Natural killer cell (primary cell): Measurements from ENCODE around the gene MBNL3. TPM values are rescaled to one million over a fixed set of nuclear protein-coding genes. Genes with fewer than 3 reads are reported as not detected.

ENCODE experiments used
- ATAC-seq, 3 donors: fragments of 150-1000 bp in 2 of 3; fragments of 200-7000 bp in 1 of 3; cut with Tn5 transposase; 1 replicate in 1 of 3; 2 replicates in 2 of 3; pipeline ENCODE4 v1.10.0; 2021; ENCODE audit warnings: mild to moderate bottlenecking in 2 of 3, moderate library complexity in 2 of 3
- DNase-seq, 2 donors: peaks; one replicate each; pipeline versions ENCODE4 v3.0.0 to v3.0.0-alpha.2; 2013 to 2021; ENCODE audit warnings: mixed read lengths in 1 of 2
- H3K27ac ChIP-seq: one replicate; pipeline ENCODE4 v1.5.1; 2013; ENCODE audit warnings: mild to moderate bottlenecking, low read length
- H3K27me3 ChIP-seq: one replicate; pipeline ENCODE4 v1.6.1; 2013; ENCODE audit warnings: low read length; ENCODE audit not compliant: control insufficient read depth, insufficient read depth
- H3K36me3 ChIP-seq: one replicate; pipeline ENCODE4 v1.6.1; 2013; ENCODE audit warnings: low read length; ENCODE audit not compliant: control insufficient read depth, insufficient read depth
- H3K4me1 ChIP-seq: one replicate; pipeline ENCODE4 v1.6.1; 2013; ENCODE audit warnings: low read length; ENCODE audit not compliant: control insufficient read depth, insufficient read depth
- H3K4me3 ChIP-seq: one replicate; pipeline ENCODE4 v1.5.1; 2013; ENCODE audit warnings: low read length
- H3K9me3 ChIP-seq: one replicate; pipeline ENCODE4 v1.6.1; 2013; ENCODE audit warnings: low read length; ENCODE audit not compliant: control insufficient read depth, insufficient read depth
- H3K27ac Mint-ChIP-seq, 2 donors: one replicate each; pipeline ENCODE4 v1.8.0; 2022; ENCODE audit warnings: mild to moderate bottlenecking in 2 of 2, mixed read lengths in 2 of 2, moderate library complexity in 1 of 2
- H3K27me3 Mint-ChIP-seq, 2 donors: one replicate each; pipeline ENCODE4 v1.8.0; 2022; ENCODE audit warnings: low read depth in 2 of 2, mixed read lengths in 2 of 2
- H3K36me3 Mint-ChIP-seq: one replicate; pipeline ENCODE4 v1.8.0; 2022; ENCODE audit warnings: mixed read lengths
- H3K4me1 Mint-ChIP-seq, 2 donors: one replicate each; pipeline ENCODE4 v1.8.0; 2022; ENCODE audit warnings: mixed read lengths in 2 of 2
- H3K4me3 Mint-ChIP-seq: one replicate; pipeline ENCODE4 v1.8.0; 2022; ENCODE audit warnings: mild to moderate bottlenecking, moderate library complexity, mixed read lengths
- H3K9me3 Mint-ChIP-seq, 2 donors: one replicate each; pipeline ENCODE4 v1.8.0; 2022; ENCODE audit warnings: mixed read lengths in 2 of 2
- WGBS: methylation state at CpG from one replicate; pipeline ENCODE4 v1.1.7; 2013; ENCODE audit warnings: missing lambda C conversion rate; ENCODE audit not compliant: insufficient coverage; 5-methylcytosine and 5-hydroxymethylcytosine counted together
- intact Hi-C: fragments of 100-400 bp; cut with micrococcal nuclease; formaldehyde crosslinking; loops from one replicate; pipeline ENCODE4 v1.14.2; 2022
- total RNA-seq, 4 donors: library from RNA; stranded (reverse); fragments of 120-200 nt in 1 of 4; gene quantifications; one replicate each; pipeline versions ENCODE4 v1.2.3 to v1.2.4, GENCODE V29; 2013 to 2022
- TF ChIP-seq, protein P1 (sequence below): fragments of 200-600 bp; IDR thresholded peaks from one replicate; pipeline ENCODE4 v1.8.0; 2022; ENCODE audit warnings: antibody characterized with exemption

The MBNL3 gene
- total RNA-seq, 3 donors from 2014 or later (not counting 1 experiment from before 2014, with no cell fraction given): 55.3 to 64.3 (median 59.3) TPM

DNA sequence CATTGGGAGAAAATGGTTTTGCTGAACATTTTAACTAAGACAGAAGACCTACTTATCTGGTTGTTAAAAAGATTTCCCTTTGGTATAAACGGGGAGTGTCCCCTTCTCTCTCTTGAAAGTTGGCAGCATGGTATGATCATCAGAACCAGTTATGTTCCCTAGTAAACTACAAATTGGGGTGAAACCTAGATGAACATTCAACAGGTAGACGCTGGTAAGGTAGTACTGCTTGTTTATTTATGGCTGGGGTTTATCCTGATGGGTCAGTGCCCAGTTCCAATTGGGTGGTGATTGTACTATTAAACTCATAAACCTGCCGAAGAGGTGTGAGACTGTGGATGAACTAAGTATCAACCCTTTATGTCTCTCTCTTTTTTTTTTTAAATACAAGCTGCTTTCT, 100.5 kb downstream of the MBNL3 start:
- intact Hi-C loops: no loop called here
- DNase-seq (no peak), ATAC-seq (no peak)
- Histone ChIP-seq H3K36me3 (peaks cover 9% of the 10 kb centered on the region), H3K27me3 (no peaks in the 10 kb centered on the region), H3K27ac (no peak overlapping the region), H3K4me3 (no peak overlapping the region), H3K4me1 (no peaks in the 10 kb centered on the region), H3K9me3 (no peaks in the 10 kb centered on the region)
- Mint-ChIP-seq H3K9me3 (no peaks in the 10 kb centered on the region), H3K27ac (no peak overlapping the region), H3K4me3 (no peak overlapping the region), H3K4me1 (no peaks in the 10 kb centered on the region), H3K36me3 (no peaks in the 10 kb centered on the region), H3K27me3 (no peaks in the 10 kb centered on the region)
- TF ChIP-seq, protein P1, sequence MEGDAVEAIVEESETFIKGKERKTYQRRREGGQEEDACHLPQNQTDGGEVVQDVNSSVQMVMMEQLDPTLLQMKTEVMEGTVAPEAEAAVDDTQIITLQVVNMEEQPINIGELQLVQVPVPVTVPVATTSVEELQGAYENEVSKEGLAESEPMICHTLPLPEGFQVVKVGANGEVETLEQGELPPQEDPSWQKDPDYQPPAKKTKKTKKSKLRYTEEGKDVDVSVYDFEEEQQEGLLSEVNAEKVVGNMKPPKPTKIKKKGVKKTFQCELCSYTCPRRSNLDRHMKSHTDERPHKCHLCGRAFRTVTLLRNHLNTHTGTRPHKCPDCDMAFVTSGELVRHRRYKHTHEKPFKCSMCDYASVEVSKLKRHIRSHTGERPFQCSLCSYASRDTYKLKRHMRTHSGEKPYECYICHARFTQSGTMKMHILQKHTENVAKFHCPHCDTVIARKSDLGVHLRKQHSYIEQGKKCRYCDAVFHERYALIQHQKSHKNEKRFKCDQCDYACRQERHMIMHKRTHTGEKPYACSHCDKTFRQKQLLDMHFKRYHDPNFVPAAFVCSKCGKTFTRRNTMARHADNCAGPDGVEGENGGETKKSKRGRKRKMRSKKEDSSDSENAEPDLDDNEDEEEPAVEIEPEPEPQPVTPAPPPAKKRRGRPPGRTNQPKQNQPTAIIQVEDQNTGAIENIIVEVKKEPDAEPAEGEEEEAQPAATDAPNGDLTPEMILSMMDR: no peak
- WGBS: 100% methylated on average over 2 of the region's 3 CpGs

DNA sequence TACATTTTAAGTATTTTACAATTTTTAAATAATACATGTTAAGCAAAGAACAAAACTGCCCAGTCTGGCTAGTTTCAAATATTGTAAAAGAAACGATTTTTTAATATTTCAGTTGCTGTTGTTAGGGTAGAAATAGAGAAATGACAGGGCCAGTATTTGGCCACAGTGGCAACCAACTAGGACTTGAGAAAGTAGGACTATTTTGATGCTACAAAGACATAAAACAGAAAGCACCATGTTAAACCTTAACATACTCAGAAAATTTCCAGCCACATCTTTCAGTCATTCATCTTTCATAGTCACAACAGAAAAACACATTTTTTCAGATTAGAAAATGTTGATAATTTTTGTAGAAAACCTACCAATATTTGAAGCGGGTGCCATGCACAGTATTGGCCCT, 104.5 kb downstream of the MBNL3 start:
- Histone ChIP-seq H3K9me3 (no peaks in the 10 kb centered on the region), H3K27me3 (no peaks in the 10 kb centered on the region), H3K4me1 (no peaks in the 10 kb centered on the region), H3K4me3 (no peak overlapping the region), H3K27ac (no peak overlapping the region), H3K36me3 (no peaks in the 10 kb centered on the region)
- Mint-ChIP-seq H3K36me3 (no peaks in the 10 kb centered on the region), H3K4me1 (no peaks in the 10 kb centered on the region), H3K9me3 (no peaks in the 10 kb centered on the region), H3K27ac (no peak overlapping the region), H3K4me3 (no peak overlapping the region), H3K27me3 (no peaks in the 10 kb centered on the region)
- DNase-seq (no peak), ATAC-seq (no peak)
- WGBS: no CpG with 5 or more reads among the region's 2 CpGs
- TF ChIP-seq, protein P1: no peak
- intact Hi-C loops: no loop called here

DNA sequence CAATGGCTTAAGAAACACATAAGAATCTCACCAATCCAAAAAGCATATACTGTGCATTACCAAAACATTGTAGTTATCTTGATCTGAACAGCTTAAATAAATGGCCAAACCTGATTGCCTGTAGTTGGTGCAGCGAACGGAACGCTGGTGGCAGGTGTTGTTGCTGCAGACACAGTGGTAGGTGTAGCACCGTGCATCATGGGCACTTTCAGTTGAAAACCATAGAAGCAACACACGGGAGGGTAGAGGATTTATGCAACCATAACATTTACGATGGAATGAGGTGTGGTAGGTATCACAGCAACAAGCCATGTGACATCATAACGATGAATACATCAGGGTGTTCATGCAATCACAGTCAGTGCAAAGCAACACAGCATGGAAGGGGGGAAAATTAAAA, 106.8 kb downstream of the MBNL3 start:
- ATAC-seq (no peak), DNase-seq (no peak)
- Histone ChIP-seq H3K4me3 (no peak overlapping the region), H3K36me3 (no peaks in the 10 kb centered on the region), H3K27me3 (no peaks in the 10 kb centered on the region), H3K9me3 (no peaks in the 10 kb centered on the region), H3K27ac (no peak overlapping the region), H3K4me1 (no peaks in the 10 kb centered on the region)
- TF ChIP-seq, protein P1: no peak
- H3K4me3 Mint-ChIP-seq: no peak overlapping the region
- no peaks in the 10 kb centered on the region for H3K9me3 Mint-ChIP-seq
- 95% methylated on average over 7 of the region's 7 CpGs for WGBS
- intact Hi-C loops: no loop called here
- no peaks in the 10 kb centered on the region for H3K4me1 Mint-ChIP-seq
- H3K27ac Mint-ChIP-seq: no peak overlapping the region
- H3K36me3 Mint-ChIP-seq: no peaks in the 10 kb centered on the region
- peaks cover 0 to 2% of the 10 kb centered on the region in 2 donors for H3K27me3 Mint-ChIP-seq

DNA sequence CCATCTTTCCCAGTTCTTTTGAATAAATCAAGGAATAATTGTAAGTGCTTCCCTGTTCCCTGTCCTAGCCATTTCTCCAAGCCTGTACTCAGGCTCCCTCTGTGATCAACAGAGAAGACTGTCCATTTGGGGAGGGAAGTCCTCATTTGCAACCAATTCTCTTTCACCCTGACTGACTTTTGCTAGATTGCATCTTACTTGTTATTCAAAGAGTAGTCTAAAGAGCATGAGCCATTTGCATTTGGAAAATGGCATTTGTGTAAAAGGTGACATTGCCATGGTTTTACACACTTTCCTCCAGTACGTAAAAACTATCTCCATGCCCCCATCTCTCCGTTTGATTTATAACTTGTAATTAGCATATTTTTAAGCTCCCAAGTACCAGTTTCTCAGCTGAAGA, 110.6 kb downstream of the MBNL3 start:
- H3K4me3 ChIP-seq: no peak overlapping the region
- no peak for ATAC-seq
- H3K27me3 ChIP-seq: no peaks in the 10 kb centered on the region
- Mint-ChIP-seq H3K4me3 (no peak overlapping the region), H3K27me3 (peaks cover 0 to 6% of the 10 kb centered on the region in 2 donors), H3K4me1 (no peaks in the 10 kb centered on the region), H3K36me3 (no peaks in the 10 kb centered on the region), H3K9me3 (no peaks in the 10 kb centered on the region), H3K27ac (no peak overlapping the region)
- no peaks in the 10 kb centered on the region for H3K36me3 ChIP-seq
- H3K27ac ChIP-seq: no peak overlapping the region
- no peaks in the 10 kb centered on the region for H3K9me3 ChIP-seq
- H3K4me1 ChIP-seq: no peaks in the 10 kb centered on the region
- intact Hi-C loops: no loop called here
- DNase-seq: no peak
- TF ChIP-seq, protein P1: no peak
- 100% methylated on average over 1 of the region's 2 CpGs for WGBS
